Large intestine (tissue), 12 donors: ENCODE data around the gene MED15. TPM values are rescaled to one million over a fixed set of nuclear protein-coding genes. Genes with fewer than 3 reads are reported as not detected.

ENCODE experiments used
- DNase-seq, 2 donors: peaks; one replicate each; pipeline versions ENCODE4 v3.0.0 to v3.0.0-alpha.2; 2013
- H3K27ac ChIP-seq: one replicate; pipeline ENCODE4 v1.5.1; 2013; ENCODE audit warnings: low read length
- H3K27me3 ChIP-seq: 2 replicates; pipeline ENCODE4 v1.6.1; 2013; ENCODE audit warnings: low read length; ENCODE audit not compliant: control insufficient read depth, insufficient read depth
- H3K36me3 ChIP-seq: 2 replicates; pipeline ENCODE4 v1.6.1; 2013; ENCODE audit warnings: low read length; ENCODE audit not compliant: control insufficient read depth, insufficient read depth
- H3K4me1 ChIP-seq: one replicate; pipeline ENCODE4 v1.6.1; 2013; ENCODE audit warnings: low read length; ENCODE audit not compliant: control insufficient read depth, insufficient read depth
- H3K4me3 ChIP-seq: one replicate; pipeline ENCODE4 v1.5.1; 2013; ENCODE audit warnings: low read length
- H3K9me3 ChIP-seq: one replicate; pipeline ENCODE4 v1.6.1; 2013; ENCODE audit warnings: mild to moderate bottlenecking, low read depth, low read length, moderate library complexity; ENCODE audit not compliant: control insufficient read depth
- WGBS: methylation state at CpG from one replicate; pipeline ENCODE4 v1.1.5; 2013; ENCODE audit warnings: low lambda C conversion rate; ENCODE audit not compliant: insufficient coverage; 5-methylcytosine and 5-hydroxymethylcytosine counted together
- long read RNA-seq, 11 donors: transcript quantifications; one replicate each; lab custom pipeline, GENCODE V29; 2026
- polyA plus RNA-seq: library from polyadenylated mRNA; unstranded; fragments of 120-200 nt; gene quantifications from one replicate; pipeline ENCODE4 v1.2.1, GENCODE V29; 2013

MED15 gene, protein sequence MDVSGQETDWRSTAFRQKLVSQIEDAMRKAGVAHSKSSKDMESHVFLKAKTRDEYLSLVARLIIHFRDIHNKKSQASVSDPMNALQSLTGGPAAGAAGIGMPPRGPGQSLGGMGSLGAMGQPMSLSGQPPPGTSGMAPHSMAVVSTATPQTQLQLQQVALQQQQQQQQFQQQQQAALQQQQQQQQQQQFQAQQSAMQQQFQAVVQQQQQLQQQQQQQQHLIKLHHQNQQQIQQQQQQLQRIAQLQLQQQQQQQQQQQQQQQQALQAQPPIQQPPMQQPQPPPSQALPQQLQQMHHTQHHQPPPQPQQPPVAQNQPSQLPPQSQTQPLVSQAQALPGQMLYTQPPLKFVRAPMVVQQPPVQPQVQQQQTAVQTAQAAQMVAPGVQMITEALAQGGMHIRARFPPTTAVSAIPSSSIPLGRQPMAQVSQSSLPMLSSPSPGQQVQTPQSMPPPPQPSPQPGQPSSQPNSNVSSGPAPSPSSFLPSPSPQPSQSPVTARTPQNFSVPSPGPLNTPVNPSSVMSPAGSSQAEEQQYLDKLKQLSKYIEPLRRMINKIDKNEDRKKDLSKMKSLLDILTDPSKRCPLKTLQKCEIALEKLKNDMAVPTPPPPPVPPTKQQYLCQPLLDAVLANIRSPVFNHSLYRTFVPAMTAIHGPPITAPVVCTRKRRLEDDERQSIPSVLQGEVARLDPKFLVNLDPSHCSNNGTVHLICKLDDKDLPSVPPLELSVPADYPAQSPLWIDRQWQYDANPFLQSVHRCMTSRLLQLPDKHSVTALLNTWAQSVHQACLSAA
- polyA plus RNA-seq: 51.5 TPM
- long read RNA-seq, donor 1, partial matches to known transcripts: 19 of 19 reads
- long read RNA-seq, donor 1, other reads (novel, unspliced or antisense): 0 of 19 reads
- long read RNA-seq, donor 2, partial matches to known transcripts: 59 of 67 reads
- long read RNA-seq, donor 2, other reads (novel, unspliced or antisense): 0 of 67 reads
- long read RNA-seq, donor 3, transcript MED15-222 (9 exons, 2,733 nt): major isoform, 5 of 60 reads
- long read RNA-seq, donor 3, partial matches to known transcripts: 50 of 60 reads
- long read RNA-seq, donor 3, other reads (novel, unspliced or antisense): 0 of 60 reads
- long read RNA-seq, donor 4, partial matches to known transcripts: 0 of 1 reads
- long read RNA-seq, donor 4, other reads (novel, unspliced or antisense): 0 of 1 reads
- long read RNA-seq, donor 5, partial matches to known transcripts: 10 of 13 reads
- long read RNA-seq, donor 5, other reads (novel, unspliced or antisense): 0 of 13 reads
- long read RNA-seq, donor 6, partial matches to known transcripts: 72 of 81 reads
- long read RNA-seq, donor 6, other reads (novel, unspliced or antisense): 0 of 81 reads
- long read RNA-seq, donor 7, partial matches to known transcripts: 6 of 9 reads
- long read RNA-seq, donor 7, other reads (novel, unspliced or antisense): 0 of 9 reads
- long read RNA-seq, donor 8, partial matches to known transcripts: 57 of 66 reads
- long read RNA-seq, donor 8, other reads (novel, unspliced or antisense): 0 of 66 reads
- long read RNA-seq, donor 9, partial matches to known transcripts: 27 of 30 reads
- long read RNA-seq, donor 9, other reads (novel, unspliced or antisense): 0 of 30 reads
- long read RNA-seq, donor 10, transcript MED15-222 (9 exons, 2,733 nt): major isoform, 5 of 52 reads
- long read RNA-seq, donor 10, partial matches to known transcripts: 39 of 52 reads
- long read RNA-seq, donor 10, other reads (novel, unspliced or antisense): 0 of 52 reads
- long read RNA-seq, donor 11, partial matches to known transcripts: 30 of 35 reads
- long read RNA-seq, donor 11, other reads (novel, unspliced or antisense): 0 of 35 reads

DNA sequence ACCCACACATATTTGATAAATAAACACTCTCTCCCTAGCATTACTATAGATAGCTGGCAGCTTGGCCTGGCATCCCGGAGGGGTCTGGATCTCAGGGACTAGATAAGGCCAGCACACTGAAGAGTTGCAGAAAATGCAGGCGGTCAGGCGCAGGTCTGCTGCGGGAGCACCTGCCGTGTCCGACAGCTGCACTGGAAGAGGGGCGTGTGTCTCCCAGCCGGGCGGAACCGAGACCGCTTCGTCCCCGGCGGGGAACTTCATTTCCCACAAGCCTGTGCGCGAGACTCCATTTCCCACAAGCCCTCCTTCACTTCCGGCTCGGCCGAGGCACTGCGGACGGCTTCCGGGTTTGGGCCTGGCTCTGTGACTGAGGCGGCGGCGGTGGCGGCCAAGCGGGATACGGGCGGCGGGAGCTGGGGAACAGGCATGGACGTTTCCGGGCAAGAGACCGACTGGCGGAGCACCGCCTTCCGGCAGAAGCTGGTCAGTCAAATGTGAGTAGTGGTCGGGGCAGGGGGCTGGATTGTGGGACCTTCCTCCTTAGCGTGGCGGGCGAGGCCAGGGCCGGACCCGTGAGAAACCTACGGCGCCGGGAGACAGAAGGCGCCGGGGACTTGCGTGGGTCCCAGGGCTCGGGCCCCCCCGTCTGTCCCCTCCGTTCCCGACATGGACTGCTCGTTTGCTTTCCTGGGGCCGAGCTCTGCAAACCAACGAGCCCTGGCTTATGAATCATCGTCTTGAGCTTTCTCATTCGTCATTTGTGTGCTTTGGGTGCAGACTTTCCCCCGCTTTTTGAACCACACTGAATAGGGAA, at the start of gene MED15:
Gene MED15 (plus strand): TSS at position 358 of the 814 bp plus-strand sequence. CDS start 69 bp downstream, at position 427.
- peaks cover 25% of the 10 kb centered on the region for H3K4me1 ChIP-seq
- WGBS: no CpG with 5 or more reads among the region's 58 CpGs
- H3K9me3 ChIP-seq: no peaks in the 10 kb centered on the region
- peak within 1 kb of the TSS; percentile 92 for H3K4me3 ChIP-seq
- no peaks in the 10 kb centered on the region for H3K36me3 ChIP-seq
- H3K27me3 ChIP-seq: no peaks in the 10 kb centered on the region
- peak within 1 kb of the TSS; percentile 84 for H3K27ac ChIP-seq
- peak; percentile 87 to 89 for DNase-seq

DNA sequence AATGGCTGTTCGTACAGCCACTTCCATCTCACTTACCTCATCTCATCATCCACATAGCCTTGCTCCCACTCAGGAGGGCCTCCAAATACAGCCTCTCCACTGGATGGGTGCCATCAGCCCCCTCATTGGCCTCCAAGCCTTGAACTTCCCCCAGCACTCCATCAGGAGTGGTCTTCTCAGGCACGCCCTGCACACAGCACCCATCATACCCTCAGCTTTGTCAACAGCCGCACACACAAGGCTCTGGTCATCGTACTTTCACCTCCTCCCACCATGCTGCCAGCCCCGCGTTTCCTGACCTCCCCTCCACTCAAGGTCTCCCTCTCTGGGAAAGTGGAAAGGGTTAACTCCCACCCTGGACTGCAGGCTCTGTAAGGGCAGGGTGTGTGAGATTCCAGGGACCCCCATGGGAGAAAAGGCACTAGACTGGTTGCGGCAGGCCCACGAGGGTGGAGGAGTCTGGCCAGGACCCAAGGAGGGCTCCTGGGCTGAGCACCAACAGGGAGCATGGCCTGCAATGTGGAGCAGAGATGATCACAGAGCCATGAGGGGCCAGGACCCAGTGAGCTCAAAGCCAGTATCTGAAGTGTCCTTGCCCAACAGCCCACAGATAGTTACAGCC, 48.8 kb upstream of the MED15 start:
- Histone ChIP-seq H3K27ac (no peak overlapping the region), H3K4me1 (no peaks in the 10 kb centered on the region), H3K36me3 (peaks cover 26% of the 10 kb centered on the region), H3K27me3 (no peaks in the 10 kb centered on the region), H3K9me3 (no peaks in the 10 kb centered on the region), H3K4me3 (no peak overlapping the region)
- WGBS: no CpG with 5 or more reads among the region's 8 CpGs
- no peak for DNase-seq

DNA sequence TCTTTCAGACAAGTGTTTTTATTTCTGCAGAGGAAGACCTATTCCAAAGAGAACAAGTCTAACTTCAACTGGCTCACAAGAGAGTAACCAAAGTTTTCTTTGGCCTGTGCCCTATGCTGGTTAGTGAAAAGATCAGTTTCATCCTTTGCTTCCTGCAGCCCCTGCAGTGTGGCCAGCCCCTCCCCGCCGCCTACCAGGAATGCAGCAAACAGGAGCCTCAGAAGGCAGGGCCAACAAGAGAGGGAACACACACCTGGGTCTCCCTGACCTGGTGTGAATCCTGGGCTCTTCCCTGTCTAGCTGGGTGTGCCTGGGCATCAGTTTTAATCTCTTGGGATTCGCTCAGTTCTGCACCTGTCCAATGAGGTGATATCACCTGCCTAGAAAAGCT, 48.3 kb upstream of the MED15 start:
- H3K4me3 ChIP-seq: no peak overlapping the region
- no peak for DNase-seq
- WGBS: no CpG with 5 or more reads among the region's 3 CpGs
- no peaks in the 10 kb centered on the region for H3K27me3 ChIP-seq
- no peaks in the 10 kb centered on the region for H3K9me3 ChIP-seq
- no peak overlapping the region for H3K27ac ChIP-seq
- no peaks in the 10 kb centered on the region for H3K4me1 ChIP-seq
- H3K36me3 ChIP-seq: peaks cover 31% of the 10 kb centered on the region

DNA sequence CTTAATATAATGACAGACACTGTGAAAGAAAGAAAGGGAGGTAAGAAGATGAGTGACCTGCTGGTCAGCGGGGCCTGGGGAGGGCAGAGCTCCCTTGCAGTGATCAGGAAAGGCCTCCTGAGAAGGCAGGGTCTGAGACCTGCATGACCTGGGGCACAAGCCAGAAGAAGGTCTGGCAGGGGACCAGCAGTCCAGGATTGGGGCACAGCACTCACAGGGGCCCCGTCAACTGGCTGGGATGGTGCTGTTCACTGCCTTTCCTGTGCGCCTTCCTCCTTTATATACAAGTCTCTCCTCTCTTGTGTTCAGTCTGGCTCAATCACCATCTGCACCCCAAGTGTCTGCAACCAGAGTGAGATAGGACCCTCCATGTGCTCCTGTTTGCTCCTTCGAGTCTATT, 47.5 kb upstream of the MED15 start:
- Histone ChIP-seq H3K4me3 (no peak overlapping the region), H3K27me3 (no peaks in the 10 kb centered on the region), H3K36me3 (peaks cover 38% of the 10 kb centered on the region), H3K27ac (no peak overlapping the region), H3K9me3 (no peaks in the 10 kb centered on the region), H3K4me1 (no peaks in the 10 kb centered on the region)
- DNase-seq: no peak
- WGBS: no CpG with 5 or more reads among the region's 4 CpGs

DNA sequence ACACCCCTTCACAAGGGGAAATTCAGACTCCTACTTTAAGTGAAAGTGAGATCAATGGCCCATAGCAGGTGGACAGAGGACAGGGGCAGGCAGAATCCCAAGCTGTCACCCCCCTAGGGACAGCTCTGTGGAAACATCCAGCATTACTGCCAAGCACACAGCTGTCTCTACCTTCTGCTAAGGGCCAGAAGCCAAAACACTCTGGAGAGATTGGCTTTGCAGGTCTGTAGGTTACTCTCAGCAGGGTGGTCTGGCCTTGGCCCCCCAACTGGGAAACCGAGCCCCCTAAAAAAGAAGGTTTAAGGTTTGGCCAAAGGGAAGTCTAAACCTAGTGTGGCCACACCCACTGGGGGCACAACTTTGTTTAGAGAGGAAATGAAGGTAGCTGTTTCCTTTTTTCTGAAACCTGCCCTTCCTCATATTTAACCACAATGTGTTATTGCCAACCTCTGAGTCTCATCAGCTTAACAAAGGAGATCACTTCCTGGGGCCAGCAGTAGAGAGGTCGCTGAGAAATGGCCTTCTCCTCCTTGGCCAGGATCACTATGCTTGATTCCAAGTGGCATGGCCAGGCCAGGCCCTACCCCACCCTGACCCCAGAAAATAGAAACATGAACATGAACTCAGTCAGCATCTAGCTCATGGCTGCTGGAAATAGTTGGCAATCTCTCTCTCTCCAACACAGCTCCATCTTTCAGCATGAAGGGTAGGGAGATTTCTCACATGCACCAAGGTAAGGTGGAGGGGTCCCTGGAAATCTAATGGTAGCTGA, 43.9 kb upstream of the MED15 start:
- peaks cover 39% of the 10 kb centered on the region for H3K36me3 ChIP-seq
- DNase-seq: no peak

DNA sequence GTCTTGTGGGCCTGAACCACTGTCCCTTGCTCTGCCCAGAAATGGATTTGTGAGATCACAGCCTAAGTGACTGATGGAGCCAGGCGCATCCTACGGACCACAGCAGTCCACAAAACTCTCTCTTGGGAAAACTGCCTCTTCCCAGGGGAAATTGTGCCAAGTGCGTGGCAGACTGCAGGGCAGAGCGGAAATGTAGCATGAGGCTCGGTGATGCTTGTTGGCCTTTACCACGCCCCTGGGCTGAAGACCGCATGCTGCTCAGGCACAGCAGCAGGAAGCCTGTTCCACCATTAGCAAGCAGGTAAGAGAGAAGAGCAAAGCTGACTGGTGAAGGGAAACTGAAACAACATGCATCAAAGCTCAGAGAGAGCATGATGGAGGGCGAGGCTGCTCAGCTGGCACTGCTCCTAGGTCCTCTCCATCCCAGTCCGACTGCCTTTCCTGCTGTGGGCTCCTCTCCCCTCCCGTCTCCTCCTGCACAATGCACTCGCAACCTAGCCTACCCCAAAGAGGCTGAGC, 43.3 kb upstream of the MED15 start:
- H3K36me3 ChIP-seq: peaks cover 35% of the 10 kb centered on the region
- DNase-seq: no peak
- H3K4me3 ChIP-seq: no peak overlapping the region
- WGBS: no CpG with 5 or more reads among the region's 11 CpGs
- H3K27me3 ChIP-seq: no peaks in the 10 kb centered on the region
- no peaks in the 10 kb centered on the region for H3K9me3 ChIP-seq
- no peaks in the 10 kb centered on the region for H3K4me1 ChIP-seq
- H3K27ac ChIP-seq: no peak overlapping the region

More for the DNA sequence above, 43.9 kb upstream of the MED15 start:
- H3K9me3 ChIP-seq: no peaks in the 10 kb centered on the region
- H3K27me3 ChIP-seq: no peaks in the 10 kb centered on the region
- WGBS: no CpG with 5 or more reads among the region's 2 CpGs
- no peak overlapping the region for H3K27ac ChIP-seq
- no peak overlapping the region for H3K4me3 ChIP-seq
- no peaks in the 10 kb centered on the region for H3K4me1 ChIP-seq

DNA sequence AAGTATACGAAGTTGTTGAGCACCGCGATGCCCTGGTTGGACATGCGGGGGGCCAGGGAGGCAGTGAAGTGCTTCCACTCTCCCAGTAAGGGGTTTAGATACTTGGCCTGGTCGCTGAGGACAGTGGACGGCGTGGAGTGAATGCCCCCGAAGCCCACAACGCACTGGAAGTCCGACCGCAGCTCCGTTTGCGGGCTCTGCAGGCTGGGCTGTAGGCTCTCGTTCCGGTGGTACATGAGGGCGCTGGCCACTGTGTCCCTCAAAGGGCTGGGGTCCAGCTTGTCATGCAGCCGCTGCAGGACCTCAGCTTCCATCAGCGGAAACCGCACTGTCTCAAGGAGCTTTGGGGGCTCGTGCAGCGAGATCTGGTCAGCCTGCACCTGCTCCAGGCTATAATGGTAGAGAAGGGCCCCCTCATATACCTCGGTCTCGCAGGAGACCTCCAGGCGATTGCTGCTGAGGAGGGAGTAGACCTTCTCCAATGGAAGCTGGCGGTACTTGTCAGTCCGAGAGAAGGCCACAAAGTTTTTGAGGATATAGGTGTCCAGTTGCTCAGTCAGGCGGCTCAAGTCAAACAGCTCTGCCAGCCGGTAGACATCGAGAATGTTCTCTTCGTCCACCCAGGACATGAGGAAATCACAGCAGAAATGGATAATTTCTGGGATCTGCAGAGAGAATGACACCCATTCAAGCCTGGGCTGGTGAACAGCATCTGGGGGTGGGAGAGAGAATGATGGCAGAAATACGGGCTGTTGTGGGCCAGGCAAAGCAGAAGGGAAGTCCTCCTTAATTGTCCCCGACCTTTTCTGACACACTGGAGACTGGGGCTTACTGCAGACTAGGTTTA, 42.3 kb upstream of the MED15 start:
- DNase-seq: no peak
- H3K36me3 ChIP-seq: peaks cover 29% of the 10 kb centered on the region
- H3K4me1 ChIP-seq: no peaks in the 10 kb centered on the region
- H3K27me3 ChIP-seq: no peaks in the 10 kb centered on the region
- H3K27ac ChIP-seq: no peak overlapping the region
- WGBS: no CpG with 5 or more reads among the region's 32 CpGs
- H3K9me3 ChIP-seq: no peaks in the 10 kb centered on the region
- no peak overlapping the region for H3K4me3 ChIP-seq

DNA sequence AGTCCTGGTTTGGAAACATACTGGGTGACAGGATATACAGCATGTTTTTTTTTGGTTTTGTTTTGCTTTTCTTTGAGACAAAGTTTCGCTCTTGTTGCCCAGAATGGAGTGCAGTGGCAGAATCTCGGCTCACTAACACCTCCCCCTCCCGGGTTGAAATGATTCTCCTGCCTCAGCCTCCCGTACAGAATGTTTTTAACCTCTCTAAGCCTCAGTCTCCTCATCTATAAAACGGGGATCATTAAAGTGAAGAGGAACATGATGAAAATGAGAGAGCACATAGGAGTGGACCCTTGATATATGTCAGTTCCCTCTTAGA, 41.7 kb upstream of the MED15 start:
- H3K4me3 ChIP-seq: no peak overlapping the region
- WGBS: no CpG with 5 or more reads among the region's 5 CpGs
- H3K36me3 ChIP-seq: peaks cover 30% of the 10 kb centered on the region
- no peaks in the 10 kb centered on the region for H3K27me3 ChIP-seq
- H3K27ac ChIP-seq: no peak overlapping the region
- no peaks in the 10 kb centered on the region for H3K9me3 ChIP-seq
- no peaks in the 10 kb centered on the region for H3K4me1 ChIP-seq
- DNase-seq: no peak
